MM.1S (cell line): ENCODE measurements around the gene SDK1.

ENCODE experiments used
- DNase-seq: peaks from one replicate; pipeline ENCODE4 v3.0.0-alpha.2; 2015
- H2AFZ ChIP-seq: fragments of 300-600 bp; sonication (generic); 2 replicates; pipeline ENCODE4 v1.6.0; 2016; ENCODE audit warnings: antibody characterized with exemption, low read length
- H3F3A ChIP-seq: fragments of 300-600 bp; sonication (generic); 2 replicates; pipeline ENCODE4 v1.6.1; 2016; ENCODE audit warnings: mild to moderate bottlenecking, antibody characterized with exemption, low read length, moderate library complexity, mixed read lengths; ENCODE audit not compliant: insufficient read depth
- H3K27ac ChIP-seq: fragments of 300-600 bp; sonication (generic); 2 replicates; pipeline ENCODE4 v1.5.1; 2016; ENCODE audit warnings: mild to moderate bottlenecking, low read length
- H3K27me3 ChIP-seq: fragments of 300-600 bp; sonication (generic); replicated peaks from 2 replicates; pipeline ENCODE4 v1.6.0; 2016; ENCODE audit warnings: low read length; ENCODE audit not compliant: insufficient read depth
- H3K36me3 ChIP-seq: fragments of 300-600 bp; sonication (generic); replicated peaks from 2 replicates; pipeline ENCODE4 v1.6.1; 2016; ENCODE audit warnings: mild to moderate bottlenecking, low read length, mixed read lengths; ENCODE audit not compliant: insufficient read depth
- H3K4me1 ChIP-seq: fragments of 300-600 bp; sonication (generic); 2 replicates; pipeline ENCODE4 v1.6.1; 2016; ENCODE audit warnings: low read length, mixed read lengths
- H3K4me2 ChIP-seq: fragments of 300-600 bp; sonication (generic); 2 replicates; pipeline ENCODE4 v1.6.0; 2016; ENCODE audit warnings: low read depth, low read length
- H3K4me3 ChIP-seq: fragments of 300-600 bp; sonication (generic); 2 replicates; pipeline ENCODE4 v1.5.1; 2016; ENCODE audit warnings: low read length, mixed read lengths
- H3K79me2 ChIP-seq: fragments of 300-600 bp; sonication (generic); 2 replicates; pipeline ENCODE4 v1.6.1; 2016; ENCODE audit warnings: mixed run types, low read length, mixed read lengths
- H3K9ac ChIP-seq: fragments of 300-600 bp; sonication (generic); 2 replicates; pipeline ENCODE4 v1.6.1; 2016; ENCODE audit warnings: low read length, mixed read lengths
- H3K9me2 ChIP-seq: fragments of 300-600 bp; sonication (generic); replicated peaks from 2 replicates; pipeline ENCODE4 v1.6.1; 2016; ENCODE audit warnings: mild to moderate bottlenecking, low read length, mixed read lengths; ENCODE audit not compliant: insufficient read depth
- H3K9me3 ChIP-seq: fragments of 300-600 bp; sonication (generic); replicated peaks from 2 replicates; pipeline ENCODE4 v1.6.1; 2016; ENCODE audit warnings: mild to moderate bottlenecking, low read length, mixed read lengths; ENCODE audit not compliant: insufficient read depth
- H4K20me1 ChIP-seq: fragments of 300-600 bp; sonication (generic); 2 replicates; pipeline ENCODE4 v1.6.1; 2016; ENCODE audit warnings: mild to moderate bottlenecking, low read length, moderate library complexity, mixed read lengths; ENCODE audit not compliant: insufficient read depth
- CTCF ChIP-seq: fragments of 300-600 bp; sonication (generic); IDR thresholded peaks from 2 replicates; pipeline ENCODE4 v1.5.1; 2016; ENCODE audit warnings: antibody characterized with exemption, low read length, mixed read lengths
- EZH2 ChIP-seq: fragments of 300-600 bp; sonication (generic); optimal IDR thresholded peaks from 2 replicates; pipeline ENCODE3; 2017; ENCODE audit warnings: low read depth, mild to moderate bottlenecking, antibody characterized with exemption, low read length, mixed read lengths
- EZH2phosphoT487 ChIP-seq: fragments of 300-600 bp; sonication (generic); IDR thresholded peaks from 2 replicates; pipeline ENCODE4 v1.6.1; 2018; ENCODE audit warnings: antibody characterized with exemption, low read length

The SDK1 gene

GRCh38 chr7:3688842-3689241, 387.8 kb downstream of the SDK1 start:
- no peaks in the 10 kb centered on the region for H3F3A ChIP-seq
- H3K4me3 ChIP-seq: no peak overlapping the region
- no peak for DNase-seq
- no peak overlapping the region for H3K27ac ChIP-seq
- no peak overlapping the region for H3K4me2 ChIP-seq
- H3K36me3 ChIP-seq: no peaks in the 10 kb centered on the region
- no peaks in the 10 kb centered on the region for H3K9me2 ChIP-seq
- H3K79me2 ChIP-seq: no peaks in the 10 kb centered on the region
- no peaks in the 10 kb centered on the region for H3K27me3 ChIP-seq
- H4K20me1 ChIP-seq: no peaks in the 10 kb centered on the region
- H2AFZ ChIP-seq: no peak overlapping the region
- no peaks in the 10 kb centered on the region for H3K4me1 ChIP-seq
- no peaks in the 10 kb centered on the region for H3K9me3 ChIP-seq
- H3K9ac ChIP-seq: no peak overlapping the region
- TF ChIP-seq EZH2 (no peak), CTCF (no peak), EZH2phosphoT487 (no peak)

- no peaks in the 10 kb centered on the region for H3K9me3 ChIP-seq
- H3K4me2 ChIP-seq: no peak overlapping the region
- no peak overlapping the region for H3K9ac ChIP-seq
- TF ChIP-seq CTCF: no peak
- H4K20me1 ChIP-seq: no peaks in the 10 kb centered on the region
- no peaks in the 10 kb centered on the region for H3K4me1 ChIP-seq
- H3K79me2 ChIP-seq: no peaks in the 10 kb centered on the region
- no peak overlapping the region for H2AFZ ChIP-seq
- no peaks in the 10 kb centered on the region for H3K27me3 ChIP-seq
- no peaks in the 10 kb centered on the region for H3K9me2 ChIP-seq
- no peaks in the 10 kb centered on the region for H3F3A ChIP-seq
- no peak for DNase-seq
- no peaks in the 10 kb centered on the region for H3K36me3 ChIP-seq
- no peak overlapping the region for H3K27ac ChIP-seq
- H3K4me3 ChIP-seq: no peak overlapping the region
Observed at GRCh38 chr7:3691478-3692158, 390.6 kb downstream of the SDK1 start.

GRCh38 chr7:3695602-3696001, 394.6 kb downstream of the SDK1 start:
- Histone ChIP-seq H3K4me1 (no peaks in the 10 kb centered on the region), H3K36me3 (no peaks in the 10 kb centered on the region), H3K9me2 (no peaks in the 10 kb centered on the region), H3F3A (no peaks in the 10 kb centered on the region), H2AFZ (no peak overlapping the region), H3K9me3 (no peaks in the 10 kb centered on the region), H3K4me2 (no peak overlapping the region), H3K27ac (no peak overlapping the region), H3K79me2 (no peaks in the 10 kb centered on the region), H3K27me3 (no peaks in the 10 kb centered on the region), H3K9ac (no peak overlapping the region), H4K20me1 (no peaks in the 10 kb centered on the region), H3K4me3 (no peak overlapping the region)
- TF ChIP-seq CTCF (no peak), EZH2phosphoT487 (no peak), EZH2 (no peak)
- no peak for DNase-seq
